Keratinocyte (primary cell): Measurements from ENCODE around the gene PGAP3.

Experiments
- EZH2 ChIP-seq: IDR thresholded peaks from one replicate; pipeline ENCODE4 v1.6.1; 2012; ENCODE audit warnings: inconsistent platforms, mild to moderate bottlenecking, low read length, moderate library complexity
- TF ChIP-seq, protein P1 (sequence below), 3 experiments: IDR thresholded peaks in 1 of 3; conservative IDR thresholded peaks in 1 of 3; optimal IDR thresholded peaks in 1 of 3; 2 replicates in 2 of 3; 3 replicates in 1 of 3; pipeline versions ENCODE3 to v1.5.1; 2011; ENCODE audit warnings: low read length in 3 of 3, mild to moderate bottlenecking in 3 of 3, moderate library complexity in 2 of 3, control low read depth in 1 of 3, inconsistent platforms in 1 of 3; ENCODE audit not compliant: insufficient read depth in 2 of 3; ENCODE audit errors: extremely low read depth in 1 of 3

DNA sequence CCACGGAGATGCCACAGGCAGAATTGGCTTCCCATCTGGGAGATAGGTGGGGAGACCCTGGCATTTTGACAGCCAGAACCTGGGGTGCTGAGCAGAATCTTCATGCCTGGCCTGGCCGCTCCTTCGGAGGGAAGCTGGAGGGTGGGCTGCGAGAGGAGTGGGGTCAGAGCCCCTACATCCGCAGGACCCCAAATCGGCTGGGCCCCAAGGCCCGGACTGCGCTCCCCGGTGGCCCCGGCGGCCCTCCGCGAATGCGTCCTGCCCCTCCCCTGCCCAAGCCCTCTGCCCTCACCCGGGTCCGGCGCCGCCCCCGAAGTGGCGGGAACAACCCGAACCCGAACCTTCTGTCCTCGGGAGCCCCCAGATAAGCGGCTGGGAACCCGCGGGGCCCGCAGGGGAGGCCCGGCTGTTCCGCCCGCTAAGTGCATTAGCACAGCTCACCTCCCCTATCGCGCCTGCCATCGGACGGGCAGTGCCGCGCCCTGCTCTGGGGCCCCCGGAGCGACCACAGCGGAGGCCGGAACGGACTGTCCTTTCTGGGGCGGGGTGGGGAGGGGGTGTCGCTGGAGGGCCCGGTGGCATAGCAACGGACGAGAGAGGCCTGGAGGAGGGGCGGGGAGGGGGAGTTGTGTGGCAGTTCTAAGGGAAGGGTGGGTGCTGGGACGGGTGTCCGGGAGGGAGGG is 20.5 kb downstream of the PGAP3 start:
- TF ChIP-seq, protein P1, sequence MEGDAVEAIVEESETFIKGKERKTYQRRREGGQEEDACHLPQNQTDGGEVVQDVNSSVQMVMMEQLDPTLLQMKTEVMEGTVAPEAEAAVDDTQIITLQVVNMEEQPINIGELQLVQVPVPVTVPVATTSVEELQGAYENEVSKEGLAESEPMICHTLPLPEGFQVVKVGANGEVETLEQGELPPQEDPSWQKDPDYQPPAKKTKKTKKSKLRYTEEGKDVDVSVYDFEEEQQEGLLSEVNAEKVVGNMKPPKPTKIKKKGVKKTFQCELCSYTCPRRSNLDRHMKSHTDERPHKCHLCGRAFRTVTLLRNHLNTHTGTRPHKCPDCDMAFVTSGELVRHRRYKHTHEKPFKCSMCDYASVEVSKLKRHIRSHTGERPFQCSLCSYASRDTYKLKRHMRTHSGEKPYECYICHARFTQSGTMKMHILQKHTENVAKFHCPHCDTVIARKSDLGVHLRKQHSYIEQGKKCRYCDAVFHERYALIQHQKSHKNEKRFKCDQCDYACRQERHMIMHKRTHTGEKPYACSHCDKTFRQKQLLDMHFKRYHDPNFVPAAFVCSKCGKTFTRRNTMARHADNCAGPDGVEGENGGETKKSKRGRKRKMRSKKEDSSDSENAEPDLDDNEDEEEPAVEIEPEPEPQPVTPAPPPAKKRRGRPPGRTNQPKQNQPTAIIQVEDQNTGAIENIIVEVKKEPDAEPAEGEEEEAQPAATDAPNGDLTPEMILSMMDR (optimal IDR thresholded peaks at IDR 0.05 in 1 of 3, IDR thresholded peaks at IDR 0.05 in 1 of 3, conservative IDR thresholded peaks at IDR 0.05 in 1 of 3; ENCODE audit: extremely low read depth in 1 of 3, insufficient read depth in 2 of 3, low read length in 3 of 3) = no peak
- peak; percentile 79 for TF ChIP-seq EZH2
